Measurements from ENCODE around the gene BABAM2. TPM values are rescaled to one million over a fixed set of nuclear protein-coding genes. Genes with fewer than 3 reads are reported as not detected.

Gene BABAM2
- total and polyA plus RNA-seq, 2 experiments from 2014 or later = 31.8 to 83.3 TPM

DNA sequence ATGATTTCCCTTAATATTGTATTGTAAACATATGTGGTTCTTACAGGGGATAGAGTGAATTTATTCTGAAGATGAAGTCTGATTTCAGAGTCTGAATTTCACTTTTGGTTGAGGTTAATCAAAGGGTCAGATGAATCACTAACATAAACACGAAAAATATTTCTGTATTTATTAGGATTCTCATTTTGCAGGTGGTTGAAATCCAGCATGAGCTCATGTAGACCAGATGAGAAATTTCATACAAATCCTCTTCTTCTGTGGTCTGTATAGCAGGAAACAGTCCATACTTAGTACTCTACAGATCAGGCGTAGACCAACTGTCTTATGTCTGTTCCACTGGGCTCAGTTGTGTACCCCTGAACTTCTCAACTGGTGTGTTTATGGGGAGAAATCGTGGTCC lies 157.8 kb downstream of the BABAM2 start:
- TF ChIP-seq, protein P1, sequence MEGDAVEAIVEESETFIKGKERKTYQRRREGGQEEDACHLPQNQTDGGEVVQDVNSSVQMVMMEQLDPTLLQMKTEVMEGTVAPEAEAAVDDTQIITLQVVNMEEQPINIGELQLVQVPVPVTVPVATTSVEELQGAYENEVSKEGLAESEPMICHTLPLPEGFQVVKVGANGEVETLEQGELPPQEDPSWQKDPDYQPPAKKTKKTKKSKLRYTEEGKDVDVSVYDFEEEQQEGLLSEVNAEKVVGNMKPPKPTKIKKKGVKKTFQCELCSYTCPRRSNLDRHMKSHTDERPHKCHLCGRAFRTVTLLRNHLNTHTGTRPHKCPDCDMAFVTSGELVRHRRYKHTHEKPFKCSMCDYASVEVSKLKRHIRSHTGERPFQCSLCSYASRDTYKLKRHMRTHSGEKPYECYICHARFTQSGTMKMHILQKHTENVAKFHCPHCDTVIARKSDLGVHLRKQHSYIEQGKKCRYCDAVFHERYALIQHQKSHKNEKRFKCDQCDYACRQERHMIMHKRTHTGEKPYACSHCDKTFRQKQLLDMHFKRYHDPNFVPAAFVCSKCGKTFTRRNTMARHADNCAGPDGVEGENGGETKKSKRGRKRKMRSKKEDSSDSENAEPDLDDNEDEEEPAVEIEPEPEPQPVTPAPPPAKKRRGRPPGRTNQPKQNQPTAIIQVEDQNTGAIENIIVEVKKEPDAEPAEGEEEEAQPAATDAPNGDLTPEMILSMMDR (IDR thresholded peaks at IDR 0.05; ENCODE audit: low read depth, low read length) = no peak
- H3K9me3 ChIP-seq (ENCODE audit: low read depth) = no peaks in the 10 kb centered on the region
- H3K4me3 ChIP-seq = no peak overlapping the region
- H3K27ac ChIP-seq = no peak overlapping the region
- H3K27me3 ChIP-seq = no peaks in the 10 kb centered on the region
- no peaks in the 10 kb centered on the region for H3K4me1 ChIP-seq (ENCODE audit: low read depth)
- DNase-seq (ENCODE audit: low read depth in 1 of 2, low spot score in 1 of 2) = no peak
- H3K36me3 ChIP-seq = no peaks in the 10 kb centered on the region

DNA sequence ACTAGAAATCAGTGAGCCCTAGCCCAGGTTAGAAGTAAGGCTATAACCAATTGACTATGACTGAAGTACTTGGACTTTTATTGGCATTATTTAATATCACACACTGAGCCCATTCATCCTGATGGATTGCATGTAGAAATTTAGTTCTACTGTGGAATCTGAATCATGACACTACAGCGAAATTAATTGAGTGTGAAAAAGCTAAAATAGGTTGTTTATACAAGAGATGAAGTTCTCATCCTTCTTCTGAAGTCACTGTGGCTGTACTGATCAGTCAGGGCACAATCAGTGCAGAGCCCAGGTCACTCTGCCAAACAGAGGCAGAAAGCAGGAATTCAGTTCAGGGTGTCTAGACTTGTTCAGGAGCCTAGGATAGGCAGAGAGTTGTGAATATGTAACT lies 158.9 kb downstream of the BABAM2 start:
- no peaks in the 10 kb centered on the region for H3K4me1 ChIP-seq (ENCODE audit: low read depth)
- H3K4me3 ChIP-seq = no peak overlapping the region
- DNase-seq (ENCODE audit: low read depth in 1 of 2, low spot score in 1 of 2) = no peak
- no peak overlapping the region for H3K27ac ChIP-seq
- H3K9me3 ChIP-seq (ENCODE audit: low read depth) = no peaks in the 10 kb centered on the region
- H3K36me3 ChIP-seq = no peaks in the 10 kb centered on the region
- H3K27me3 ChIP-seq = no peaks in the 10 kb centered on the region
- TF ChIP-seq, protein P1 (IDR thresholded peaks at IDR 0.05; ENCODE audit: low read depth, low read length) = no peak

DNA sequence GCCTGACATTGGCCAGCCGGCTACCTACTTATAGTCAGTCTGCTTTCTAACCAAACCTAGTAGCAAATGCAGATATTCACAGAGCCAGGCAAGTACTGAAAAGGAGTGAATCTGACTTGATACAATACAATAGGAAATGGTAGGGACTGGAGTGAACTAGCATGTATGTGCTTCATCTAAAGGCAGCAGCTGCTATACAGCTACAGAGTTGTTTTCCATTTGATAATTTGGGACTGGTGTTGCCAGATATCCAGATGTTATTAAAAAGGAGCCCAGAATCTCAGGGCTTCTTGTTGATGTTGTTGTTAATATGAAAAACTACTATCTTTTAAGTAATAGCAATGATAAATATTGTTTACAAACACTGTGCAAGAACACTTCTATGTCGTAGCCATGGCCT lies 159.4 kb downstream of the BABAM2 start:
- H3K27ac ChIP-seq = no peak overlapping the region
- H3K27me3 ChIP-seq = no peaks in the 10 kb centered on the region
- no peak for DNase-seq (ENCODE audit: low read depth in 1 of 2, low spot score in 1 of 2)
- H3K4me1 ChIP-seq (ENCODE audit: low read depth) = no peaks in the 10 kb centered on the region
- no peaks in the 10 kb centered on the region for H3K36me3 ChIP-seq
- TF ChIP-seq, protein P1 (IDR thresholded peaks at IDR 0.05; ENCODE audit: low read depth, low read length) = no peak
- no peak overlapping the region for H3K4me3 ChIP-seq
- H3K9me3 ChIP-seq (ENCODE audit: low read depth) = no peaks in the 10 kb centered on the region

DNA sequence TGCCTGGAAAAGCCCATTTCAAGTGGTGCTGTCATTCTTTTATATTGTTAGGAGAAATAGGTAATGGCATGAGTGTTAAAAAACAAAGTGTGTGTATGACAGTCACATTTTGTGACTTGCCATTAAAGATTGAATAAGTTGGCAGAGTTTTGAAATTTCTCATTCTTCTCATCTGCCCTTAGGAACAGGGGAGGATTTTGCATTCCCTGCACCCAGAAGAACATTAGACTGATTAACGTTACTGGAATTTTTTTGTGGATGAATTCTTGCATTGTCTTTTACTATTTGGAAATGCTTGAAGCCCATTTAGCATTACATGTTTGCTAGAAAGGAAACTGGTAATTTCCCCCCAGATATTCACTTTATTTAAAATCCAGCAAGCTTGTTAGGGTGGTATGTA lies 162.2 kb downstream of the BABAM2 start:
- DNase-seq (ENCODE audit: low read depth in 1 of 2, low spot score in 1 of 2) = peak in 1 of 2 donors; percentile 70
- Histone ChIP-seq H3K4me1 (ENCODE audit: low read depth) (no peaks in the 10 kb centered on the region), H3K36me3 (no peaks in the 10 kb centered on the region), H3K27me3 (no peaks in the 10 kb centered on the region), H3K4me3 (no peak overlapping the region), H3K27ac (no peak overlapping the region), H3K9me3 (ENCODE audit: low read depth) (no peaks in the 10 kb centered on the region)
- TF ChIP-seq, protein P1 (IDR thresholded peaks at IDR 0.05; ENCODE audit: low read depth, low read length) = no peak

DNA sequence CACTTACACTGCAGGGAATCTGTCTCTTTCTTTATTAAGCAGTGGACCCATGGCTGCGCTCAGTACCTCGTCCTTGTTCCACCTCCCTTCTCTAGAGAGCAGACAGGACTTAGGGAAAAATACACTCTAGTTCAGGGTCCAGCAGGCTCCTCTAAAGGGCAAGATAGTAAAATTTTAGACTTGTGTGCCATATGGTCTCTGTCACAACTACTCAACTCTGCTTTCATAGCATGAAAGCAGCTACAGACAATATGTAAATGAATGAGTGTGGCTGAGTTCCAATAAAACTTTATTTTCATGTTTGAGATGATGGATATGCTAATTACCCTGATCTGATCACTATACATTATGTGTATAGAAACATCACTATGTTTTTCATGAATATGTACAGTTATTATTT lies 163.1 kb downstream of the BABAM2 start:
- TF ChIP-seq, protein P1 (IDR thresholded peaks at IDR 0.05; ENCODE audit: low read depth, low read length) = no peak
- peak in 1 of 2 donors; percentile 33 for DNase-seq (ENCODE audit: low read depth in 1 of 2, low spot score in 1 of 2)
- Histone ChIP-seq H3K4me1 (ENCODE audit: low read depth) (no peaks in the 10 kb centered on the region), H3K27me3 (no peaks in the 10 kb centered on the region), H3K36me3 (no peaks in the 10 kb centered on the region), H3K4me3 (no peak overlapping the region), H3K27ac (no peak overlapping the region), H3K9me3 (ENCODE audit: low read depth) (no peaks in the 10 kb centered on the region)

DNA sequence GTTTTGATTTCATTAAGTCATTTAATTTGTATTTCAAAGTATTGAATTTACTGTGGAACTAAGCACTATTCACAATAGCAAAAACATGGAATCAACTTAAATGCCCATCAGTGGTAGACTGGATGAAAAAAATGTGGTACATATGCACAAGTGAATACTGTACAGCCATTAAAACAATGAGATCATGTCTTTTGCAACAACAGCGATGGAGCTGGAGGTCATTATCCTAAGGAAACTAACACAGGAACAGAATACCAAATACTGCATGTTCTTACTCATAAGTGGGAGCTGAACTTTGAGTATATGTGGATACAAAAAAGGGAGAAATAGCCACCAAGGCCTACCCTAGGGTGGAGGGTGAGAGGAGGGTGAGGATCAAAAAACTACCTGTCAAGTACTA lies 164.4 kb downstream of the BABAM2 start:
- Histone ChIP-seq H3K27me3 (no peaks in the 10 kb centered on the region), H3K27ac (no peak overlapping the region), H3K4me1 (ENCODE audit: low read depth) (no peaks in the 10 kb centered on the region), H3K9me3 (ENCODE audit: low read depth) (no peaks in the 10 kb centered on the region), H3K36me3 (no peaks in the 10 kb centered on the region), H3K4me3 (no peak overlapping the region)
- no peak for DNase-seq (ENCODE audit: low read depth in 1 of 2, low spot score in 1 of 2)
- TF ChIP-seq, protein P1 (IDR thresholded peaks at IDR 0.05; ENCODE audit: low read depth, low read length) = no peak
